GM12878 (cell line): Measurements from ENCODE around the gene TSPYL6. TPM values are rescaled to one million over a fixed set of nuclear protein-coding genes. Genes with fewer than 3 reads are reported as not detected.

Source experiments
- ATAC-seq: fragments of 200-7000 bp; cut with Tn5 transposase; 3 replicates; pipeline ENCODE4 v1.9.1; 2020; ENCODE audit warnings: mild to moderate bottlenecking, moderate library complexity
- BruUV-seq: library from RNA; stranded (reverse); fragments of 400-500 nt; replicated peaks from 2 replicates; lab custom pipeline; 2021; lab: Mats Ljungman, UMichigan
- CTCF ChIA-PET: fragments of 300-600 bp; sonication (Branson Sonifier 250); formaldehyde crosslinking; extraction: SDS; loops from one replicate; lab custom pipeline; 2021; ENCODE audit warnings: inconsistent platforms; lab: Yijun Ruan, JAX
- POLR2A ChIA-PET: fragments of 350-600 bp; formaldehyde crosslinking; extraction: SDS; loops from one replicate; lab custom pipeline; 2021; ENCODE audit warnings: inconsistent platforms; lab: Charles Lee
- RAD21 ChIA-PET: fragments of 300-600 bp; sonication (Branson Sonifier 250); formaldehyde crosslinking; loops from one replicate; lab custom pipeline; 2023; ENCODE audit warnings: antibody characterized with exemption; ENCODE audit not compliant: unreplicated experiment; lab: Charles Lee
- SMC1A ChIA-PET: fragments of 300-600 bp; sonication (Branson Sonifier 250); formaldehyde crosslinking; loops from one replicate; lab custom pipeline; 2023; ENCODE audit not compliant: unreplicated experiment, uncharacterized antibody; lab: Charles Lee
- DNase-seq: peaks from one replicate; pipeline ENCODE4 v3.0.0-alpha.2; 2011; ENCODE audit warnings: low read depth, low spot score
- FAIRE-seq: peaks from 3 replicates; lab custom pipeline; 2011; peaks lifted over from hg19 to GRCh38; lab: Jason Lieb, UNC
- H2AFZ ChIP-seq: 2 replicates; pipeline ENCODE4 v1.6.0; 2011; ENCODE audit warnings: low read depth, low read length, control low read depth; ENCODE audit not compliant: control insufficient read depth
- H3K27ac ChIP-seq: 2 replicates; pipeline ENCODE4 v1.5.1; 2011; ENCODE audit warnings: control low read depth; ENCODE audit not compliant: control insufficient read depth, insufficient read depth
- H3K27me3 ChIP-seq, 2 experiments: replicated peaks in 1 of 2; 2 replicates each; pipeline versions ENCODE4 v1.6.0 to v1.6.1; 2011; ENCODE audit warnings: low read length in 1 of 2; ENCODE audit not compliant: control insufficient read depth in 2 of 2, insufficient read depth in 2 of 2
- H3K36me3 ChIP-seq, 2 experiments: 2 replicates each; pipeline ENCODE4 v1.5.1; 2011; ENCODE audit warnings: low read length in 1 of 2; ENCODE audit not compliant: control insufficient read depth in 2 of 2, insufficient read depth in 2 of 2
- H3K4me1 ChIP-seq: 2 replicates; pipeline ENCODE4 v1.6.1; 2011; ENCODE audit warnings: mild to moderate bottlenecking, low read length, moderate library complexity, mixed read lengths; ENCODE audit not compliant: control insufficient read depth, insufficient read depth
- H3K4me2 ChIP-seq: 2 replicates; pipeline ENCODE4 v1.6.0; 2011; ENCODE audit warnings: control low read depth; ENCODE audit not compliant: control insufficient read depth, insufficient read depth
- H3K4me3 ChIP-seq: fragments of 200-600 bp; sonication (generic); 2 replicates; pipeline ENCODE4 v1.5.1; 2016
- H3K79me2 ChIP-seq: 2 replicates; pipeline ENCODE4 v1.6.0; 2011; ENCODE audit warnings: low read length; ENCODE audit not compliant: control insufficient read depth, insufficient read depth
- H3K9ac ChIP-seq: 2 replicates; pipeline ENCODE4 v1.8.0; 2011; ENCODE audit warnings: low read length, control low read depth, mixed read lengths; ENCODE audit not compliant: control insufficient read depth, insufficient read depth
- H3K9me3 ChIP-seq: replicated peaks from 3 replicates; pipeline ENCODE4 v1.5.1; 2011; ENCODE audit warnings: mild to moderate bottlenecking, low read length; ENCODE audit not compliant: control insufficient read depth, insufficient read depth
- H4K20me1 ChIP-seq: 2 replicates; pipeline ENCODE4 v1.6.0; 2011; ENCODE audit not compliant: control insufficient read depth, insufficient read depth
- EZH2 ChIP-seq: IDR thresholded peaks from 2 replicates; pipeline ENCODE4 v1.6.1; 2012; ENCODE audit warnings: low read depth, mild to moderate bottlenecking, control low read depth, inconsistent platforms, low read length, borderline replicate concordance; ENCODE audit not compliant: control insufficient read depth
- HDAC2 ChIP-seq: fragments of 200-600 bp; sonication (generic); IDR thresholded peaks from 2 replicates; pipeline ENCODE4 v1.6.1; 2017
- HDGF ChIP-seq: fragments of 450-650 bp; IDR thresholded peaks from 2 replicates; pipeline ENCODE4 v1.6.1; 2016; ENCODE audit warnings: antibody characterized with exemption
- KAT2A ChIP-seq: conservative IDR thresholded peaks from 2 replicates; pipeline ENCODE4 v1.6.1; 2011; ENCODE audit warnings: low read depth, low read length; ENCODE audit not compliant: control insufficient read depth
- REST ChIP-seq: IDR thresholded peaks from 2 replicates; pipeline ENCODE4 v1.6.1; 2012; ENCODE audit warnings: mild to moderate bottlenecking, low read depth, low read length
- ZBTB11 ChIP-seq: fragments of 450-650 bp; formaldehyde crosslinking; IDR thresholded peaks from 2 replicates; pipeline ENCODE4 v1.5.0; 2022; ENCODE audit warnings: mild to moderate bottlenecking, missing genetic modification characterization
- in situ Hi-C: fragments of 300-500 bp; cut with MboI; formaldehyde crosslinking; loops from 9 replicates; pipeline ENCODE4 v1.14.3; 2018; ENCODE audit warnings: mixed read lengths
- intact Hi-C: fragments of 100-400 bp; cut with micrococcal nuclease; formaldehyde crosslinking; loops from one replicate; pipeline ENCODE4 v1.14.2; 2022; ENCODE audit not compliant: unreplicated experiment
- polyA plus RNA-seq, 11 experiments: library from polyadenylated mRNA; depleted of rRNA in 4 of 11; unstranded in 6 of 11; stranded (reverse) in 5 of 11; fragments of >200 nt; fragmentation: Nextera tagmentation in 4 of 11; fragmentation: Illumina TruSeq in 1 of 11; extraction: Ambion mirVana in 4 of 11; extraction: Trizol in 1 of 11; gene quantifications; 1 replicate in 1 of 11; 2 replicates in 10 of 11; pipeline versions ENCODE4 v1.2.1 to v1.2.3, GENCODE V29; 2011 to 2016; ENCODE audit warnings: inconsistent platforms in 2 of 11, missing spikeins in 2 of 11, low read depth in 1 of 11
- total RNA-seq, 4 experiments: library from RNA; depleted of rRNA in 3 of 4; stranded (reverse); fragments of >200 nt in 3 of 4; fragmentation: Illumina TruSeq in 1 of 4; extraction: Trizol in 1 of 4; gene quantifications; 2 replicates each; pipeline versions ENCODE4 v1.2.1 to v1.2.3, GENCODE V29; 2013 to 2021

TSPYL6 gene
- total and polyA plus RNA-seq, 10 of the 15 experiments (the other 5 are each of a cell fraction or from before 2014, with no cell fraction given), result not detected

GRCh38 chr2:54256091-54256694 lies at the start of gene TSPYL6 (continued):
- TF ChIP-seq REST (no peak), ZBTB11 (CRISPR knock-in tag) (no peak), HDAC2 (no peak)

GRCh38 chr2:54303631-54304030 lies 47.6 kb upstream of the TSPYL6 start:
- H3K36me3 ChIP-seq, result no peaks in the 10 kb centered on the region
- no peaks in the 10 kb centered on the region for H3K79me2 ChIP-seq
- TF ChIP-seq HDGF, result no peak
- no peak for TF ChIP-seq KAT2A
- no peak for TF ChIP-seq EZH2
- in situ Hi-C loops (no loop called here), intact Hi-C loops (no loop called here)
- DNase-seq (no peak), ATAC-seq (no peak), FAIRE-seq (no peak)
- H2AFZ ChIP-seq, result no peak overlapping the region
- no peaks in the 10 kb centered on the region for H3K9me3 ChIP-seq
- ChIA-PET SMC1A (interaction anchor here (1.5 kb wide), 1 partner anchor 10 kb away, joined by 3 read pairs; no protein-coding TSS in a partner anchor), CTCF (interaction anchor here (1.0 kb wide), 1 partner anchor 197 kb away, joined by 3 read pairs; no protein-coding TSS in a partner anchor), POLR2A (no interaction called here), RAD21 (no interaction called here)
- H3K4me1 ChIP-seq, result no peaks in the 10 kb centered on the region
- no peaks in the 10 kb centered on the region for H4K20me1 ChIP-seq
- H3K4me2 ChIP-seq, result no peak overlapping the region
- H3K27me3 ChIP-seq, result no peaks in the 10 kb centered on the region
- no TSS peak for BruUV-seq
- no peak overlapping the region for H3K9ac ChIP-seq
- H3K27ac ChIP-seq, result no peak overlapping the region
- no peak overlapping the region for H3K4me3 ChIP-seq
